Measurements from ENCODE around the gene MYO6. TPM values are rescaled to one million over a fixed set of nuclear protein-coding genes. Genes with fewer than 3 reads are reported as not detected.

The MYO6 gene
- total and polyA plus RNA-seq, 8 donors, result 14.6 to 80.4 (median 35.0) TPM

DNA sequence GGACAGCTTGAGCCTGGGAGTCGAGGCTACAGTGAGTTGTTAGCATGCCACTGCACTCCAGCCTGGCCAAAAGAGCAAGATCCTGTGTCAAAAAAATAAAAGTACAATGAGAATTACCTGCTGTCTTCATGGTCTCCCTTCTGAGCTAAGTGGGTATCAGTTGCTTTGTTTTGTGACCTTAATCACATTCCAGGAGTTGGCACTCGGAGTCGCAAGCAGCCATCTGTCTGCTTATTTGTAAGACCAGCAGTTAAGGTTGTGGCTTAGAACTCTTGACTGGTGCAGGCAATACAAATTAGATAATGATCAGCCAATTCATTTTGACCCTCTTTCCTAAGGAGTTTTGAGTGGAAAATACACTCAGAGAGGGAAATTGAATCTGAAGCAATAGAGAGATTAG lies 114.0 kb downstream of the MYO6 start:
- no peaks in the 10 kb centered on the region for H3K4me1 ChIP-seq
- H3K36me3 ChIP-seq, result peaks cover 31 to 84% (median 80%) of the 10 kb centered on the region in 4 donors
- no peak overlapping the region for H3K4me3 ChIP-seq
- TF ChIP-seq EP300 (IDR thresholded peaks at IDR 0.05), result no peak
- TF ChIP-seq, protein P1, sequence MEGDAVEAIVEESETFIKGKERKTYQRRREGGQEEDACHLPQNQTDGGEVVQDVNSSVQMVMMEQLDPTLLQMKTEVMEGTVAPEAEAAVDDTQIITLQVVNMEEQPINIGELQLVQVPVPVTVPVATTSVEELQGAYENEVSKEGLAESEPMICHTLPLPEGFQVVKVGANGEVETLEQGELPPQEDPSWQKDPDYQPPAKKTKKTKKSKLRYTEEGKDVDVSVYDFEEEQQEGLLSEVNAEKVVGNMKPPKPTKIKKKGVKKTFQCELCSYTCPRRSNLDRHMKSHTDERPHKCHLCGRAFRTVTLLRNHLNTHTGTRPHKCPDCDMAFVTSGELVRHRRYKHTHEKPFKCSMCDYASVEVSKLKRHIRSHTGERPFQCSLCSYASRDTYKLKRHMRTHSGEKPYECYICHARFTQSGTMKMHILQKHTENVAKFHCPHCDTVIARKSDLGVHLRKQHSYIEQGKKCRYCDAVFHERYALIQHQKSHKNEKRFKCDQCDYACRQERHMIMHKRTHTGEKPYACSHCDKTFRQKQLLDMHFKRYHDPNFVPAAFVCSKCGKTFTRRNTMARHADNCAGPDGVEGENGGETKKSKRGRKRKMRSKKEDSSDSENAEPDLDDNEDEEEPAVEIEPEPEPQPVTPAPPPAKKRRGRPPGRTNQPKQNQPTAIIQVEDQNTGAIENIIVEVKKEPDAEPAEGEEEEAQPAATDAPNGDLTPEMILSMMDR (IDR thresholded peaks at IDR 0.05), result no peak
- TF ChIP-seq POLR2A (IDR thresholded peaks at IDR 0.05), result no peak
- TF ChIP-seq POLR2AphosphoS5 (IDR thresholded peaks at IDR 0.05), result no peak
- no peak overlapping the region for H3K27ac ChIP-seq
- no peaks in the 10 kb centered on the region for H3K9me3 ChIP-seq
- H3K27me3 ChIP-seq, result no peaks in the 10 kb centered on the region
- intact Hi-C loops (cut with DNase I; ENCODE audit: low total_unique reads), result no loop called here
- no peak for DNase-seq
- WGBS, 5 donors, result 64 to 98% (median 83%) methylated on average over 3 of the region's 3 CpGs

DNA sequence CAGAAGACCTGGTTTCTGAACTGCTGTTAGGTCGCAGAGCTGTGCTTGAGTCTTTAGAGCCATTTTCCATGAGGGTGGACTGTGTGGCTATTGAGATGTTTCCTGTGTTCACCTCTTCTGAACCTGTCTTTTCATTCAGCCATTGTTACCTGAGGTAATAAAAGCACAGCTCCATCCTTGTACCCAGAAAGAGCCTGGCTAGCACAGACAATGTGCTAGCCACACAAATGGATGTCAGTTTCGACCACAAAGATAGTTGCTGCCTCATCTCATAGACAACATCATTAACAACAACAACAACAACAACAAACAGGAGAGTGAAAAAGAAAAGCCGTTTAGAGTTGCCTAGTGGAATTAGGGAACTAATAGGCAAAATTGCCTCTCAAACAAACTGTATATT lies 114.7 kb downstream of the MYO6 start:
- no peak for DNase-seq
- 73 to 90% (median 86%) methylated on average over 3 of the region's 3 CpGs for WGBS, 5 donors
- H3K27ac ChIP-seq, result no peak overlapping the region
- no peaks in the 10 kb centered on the region for H3K4me1 ChIP-seq
- intact Hi-C loops (cut with DNase I; ENCODE audit: low total_unique reads), result no loop called here
- H3K36me3 ChIP-seq, result peaks cover 25 to 82% (median 79%) of the 10 kb centered on the region in 4 donors
- no peak overlapping the region for H3K4me3 ChIP-seq
- H3K9me3 ChIP-seq, result no peaks in the 10 kb centered on the region
- no peaks in the 10 kb centered on the region for H3K27me3 ChIP-seq
- TF ChIP-seq POLR2AphosphoS5 (IDR thresholded peaks at IDR 0.05) (no peak), EP300 (IDR thresholded peaks at IDR 0.05) (no peak), POLR2A (IDR thresholded peaks at IDR 0.05) (no peak)
- TF ChIP-seq, protein P1 (IDR thresholded peaks at IDR 0.05), result no peak

DNA sequence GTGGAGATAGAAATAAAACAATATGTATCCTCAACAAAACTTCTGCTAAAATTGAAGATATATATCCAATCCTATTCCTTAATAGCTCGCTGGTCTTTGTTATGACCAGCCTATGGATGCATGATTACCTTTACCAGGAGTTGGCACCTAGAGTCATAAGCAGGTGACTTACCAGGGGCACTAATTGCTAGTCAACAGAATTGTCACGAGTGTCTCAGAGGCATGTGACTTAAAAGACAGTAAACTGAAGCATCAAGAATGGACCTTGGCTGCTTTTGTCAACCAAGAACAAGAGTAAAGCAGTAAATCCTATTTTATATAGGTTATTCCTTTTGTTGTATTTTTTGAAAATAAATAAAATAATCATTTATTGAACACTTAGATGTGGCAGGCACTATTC lies 115.4 kb downstream of the MYO6 start:
- Histone ChIP-seq H3K27me3 (no peaks in the 10 kb centered on the region), H3K9me3 (no peaks in the 10 kb centered on the region), H3K4me1 (no peaks in the 10 kb centered on the region), H3K27ac (no peak overlapping the region), H3K36me3 (peaks cover 21 to 75% (median 72%) of the 10 kb centered on the region in 4 donors), H3K4me3 (no peak overlapping the region)
- DNase-seq, result no peak
- TF ChIP-seq EP300 (IDR thresholded peaks at IDR 0.05) (no peak), POLR2AphosphoS5 (IDR thresholded peaks at IDR 0.05) (no peak), POLR2A (IDR thresholded peaks at IDR 0.05) (no peak)
- TF ChIP-seq, protein P1 (IDR thresholded peaks at IDR 0.05), result no peak
- WGBS, 5 donors, result 84 to 95% (median 92%) methylated on average over 2 of the region's 2 CpGs
- intact Hi-C loops (cut with DNase I; ENCODE audit: low total_unique reads), result no loop called here

DNA sequence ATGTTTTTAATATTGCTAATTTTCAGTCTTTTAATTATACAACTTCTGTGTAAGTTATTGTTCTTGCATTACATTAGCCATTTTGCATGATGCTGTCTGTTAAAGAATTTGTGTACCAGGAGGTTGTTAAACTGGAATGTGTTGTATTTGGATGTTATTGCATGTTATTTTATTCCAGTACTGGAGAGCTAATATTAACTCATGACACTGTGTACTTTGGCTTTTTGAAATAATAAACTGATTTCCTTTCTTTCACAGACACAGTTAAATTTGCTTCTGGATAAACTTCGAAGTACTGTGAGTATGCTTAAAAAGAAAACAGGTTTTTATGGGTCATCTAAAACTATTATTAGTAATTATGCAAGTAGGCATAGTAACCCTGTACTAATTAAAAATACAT lies 121.3 kb downstream of the MYO6 start:
- no peak for DNase-seq
- Histone ChIP-seq H3K27me3 (no peaks in the 10 kb centered on the region), H3K36me3 (peaks cover 7 to 69% (median 63%) of the 10 kb centered on the region in 4 donors), H3K9me3 (no peaks in the 10 kb centered on the region), H3K4me1 (no peaks in the 10 kb centered on the region), H3K27ac (no peak overlapping the region), H3K4me3 (no peak overlapping the region)
- TF ChIP-seq POLR2AphosphoS5 (IDR thresholded peaks at IDR 0.05), result no peak
- TF ChIP-seq, protein P1 (IDR thresholded peaks at IDR 0.05), result no peak
- TF ChIP-seq EP300 (IDR thresholded peaks at IDR 0.05), result no peak
- intact Hi-C loops (cut with DNase I; ENCODE audit: low total_unique reads), result no loop called here
- 18 to 38% (median 29%) methylated on average over 1 of the region's 1 CpG for WGBS, 5 donors

Data from stomach (tissue), 9 donors.